Osteoblast (primary cell): Measurements from ENCODE around the gene HSPA1B. TPM values are rescaled to one million over a fixed set of nuclear protein-coding genes. Genes with fewer than 3 reads are reported as not detected.

Source experiments
- DNase-seq: peaks from one replicate; pipeline ENCODE4 v3.0.0; 2011; ENCODE audit warnings: low spot score, mixed read lengths; ENCODE audit not compliant: insufficient read length; ENCODE audit errors: missing footprints
- H2AFZ ChIP-seq: 2 replicates; pipeline ENCODE4 v1.6.0; 2011; ENCODE audit warnings: mild to moderate bottlenecking, low read length
- H3K27ac ChIP-seq: 2 replicates; pipeline ENCODE4 v1.5.1; 2011; ENCODE audit warnings: mild to moderate bottlenecking, low read depth, low read length, moderate library complexity
- H3K27me3 ChIP-seq: 2 replicates; pipeline ENCODE4 v1.6.0; 2012; ENCODE audit warnings: mild to moderate bottlenecking, control low read depth, inconsistent platforms, low read length, moderate library complexity; ENCODE audit not compliant: insufficient read depth
- H3K36me3 ChIP-seq: 2 replicates; pipeline ENCODE4 v1.5.1; 2011; ENCODE audit warnings: mild to moderate bottlenecking, low read length, control low read depth, moderate library complexity; ENCODE audit not compliant: insufficient read depth
- H3K4me1 ChIP-seq: 2 replicates; pipeline ENCODE4 v1.5.1; 2011; ENCODE audit warnings: mild to moderate bottlenecking, low read length, control low read depth, moderate library complexity; ENCODE audit not compliant: insufficient read depth
- H3K4me2 ChIP-seq: 2 replicates; pipeline ENCODE4 v1.6.0; 2011; ENCODE audit warnings: mild to moderate bottlenecking, low read length; ENCODE audit not compliant: insufficient read depth
- H3K4me3 ChIP-seq: fragments of 200-600 bp; sonication (generic); 3 replicates; pipeline ENCODE4 v1.5.1; 2012; ENCODE audit warnings: mild to moderate bottlenecking, low read length, inconsistent platforms; ENCODE audit not compliant: insufficient read depth
- H3K79me2 ChIP-seq: 2 replicates; pipeline ENCODE4 v1.6.0; 2012; ENCODE audit warnings: mild to moderate bottlenecking, low read length, control low read depth, inconsistent platforms; ENCODE audit not compliant: insufficient read depth
- H3K9me3 ChIP-seq: 2 replicates; pipeline ENCODE4 v1.5.1; 2011; ENCODE audit warnings: low read depth, low read length, control low read depth
- H4K20me1 ChIP-seq: 2 replicates; pipeline ENCODE4 v1.6.0; 2012; ENCODE audit warnings: mild to moderate bottlenecking, low read length, control low read depth; ENCODE audit not compliant: insufficient read depth
- CTCF ChIP-seq: IDR thresholded peaks from 2 replicates; pipeline ENCODE4 v1.5.1; 2011; ENCODE audit warnings: mild to moderate bottlenecking, low read depth, low read length, moderate library complexity; ENCODE audit errors: extremely low read depth
- total RNA-seq: library from RNA; depleted of rRNA; stranded (reverse); fragments of >200 nt; gene quantifications from 2 replicates; pipeline ENCODE4 v1.2.3, GENCODE V29; 2012

HSPA1B gene
- total RNA-seq, 1 donor, result 59.7 TPM

DNA sequence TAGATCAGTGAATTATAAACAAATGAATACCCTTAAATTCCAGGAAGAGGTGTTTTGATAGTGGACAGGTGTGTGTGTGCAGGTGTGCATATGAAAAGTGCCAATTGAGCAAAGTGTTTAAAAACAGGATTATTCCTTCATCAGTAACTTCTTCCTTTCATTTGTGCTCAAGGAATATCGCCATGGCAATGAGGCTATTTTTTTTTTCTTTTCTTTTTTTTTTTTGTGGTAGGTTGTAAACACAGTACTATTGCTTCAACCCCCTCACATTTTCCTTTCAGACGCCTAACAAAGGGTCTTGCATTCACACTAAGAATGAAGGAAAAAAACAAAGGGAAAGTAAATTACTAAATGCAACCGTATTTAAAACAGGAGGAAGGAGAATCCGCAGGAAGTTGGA, 2.0 kb upstream of the HSPA1B start:
- H2AFZ ChIP-seq, result no peak overlapping the region
- H3K9me3 ChIP-seq, result no peaks in the 10 kb centered on the region
- no peaks in the 10 kb centered on the region for H3K27me3 ChIP-seq
- no peak overlapping the region for H3K4me2 ChIP-seq
- peaks cover 12% of the 10 kb centered on the region for H3K79me2 ChIP-seq
- no peak overlapping the region for H3K27ac ChIP-seq
- peaks cover 7% of the 10 kb centered on the region for H4K20me1 ChIP-seq
- no peak for TF ChIP-seq CTCF
- DNase-seq, result no peak
- H3K36me3 ChIP-seq, result no peaks in the 10 kb centered on the region
- peaks cover 16% of the 10 kb centered on the region for H3K4me1 ChIP-seq
- H3K4me3 ChIP-seq, result no peak overlapping the region

- Histone ChIP-seq H3K4me3 (peak overlapping the region; percentile 77), H3K27me3 (no peaks in the 10 kb centered on the region), H2AFZ (peak overlapping the region; percentile 68), H4K20me1 (peaks cover 7% of the 10 kb centered on the region), H3K4me1 (peaks cover 22% of the 10 kb centered on the region), H3K27ac (peak overlapping the region; percentile 77), H3K9me3 (no peaks in the 10 kb centered on the region), H3K4me2 (peak overlapping the region; percentile 86), H3K36me3 (no peaks in the 10 kb centered on the region), H3K79me2 (peaks cover 24% of the 10 kb centered on the region)
- TF ChIP-seq CTCF, result no peak
- peak; percentile 91 for DNase-seq
These were observed 699 bp upstream of the HSPA1B start for GRCh38 chr6:31826793-31827285.

DNA sequence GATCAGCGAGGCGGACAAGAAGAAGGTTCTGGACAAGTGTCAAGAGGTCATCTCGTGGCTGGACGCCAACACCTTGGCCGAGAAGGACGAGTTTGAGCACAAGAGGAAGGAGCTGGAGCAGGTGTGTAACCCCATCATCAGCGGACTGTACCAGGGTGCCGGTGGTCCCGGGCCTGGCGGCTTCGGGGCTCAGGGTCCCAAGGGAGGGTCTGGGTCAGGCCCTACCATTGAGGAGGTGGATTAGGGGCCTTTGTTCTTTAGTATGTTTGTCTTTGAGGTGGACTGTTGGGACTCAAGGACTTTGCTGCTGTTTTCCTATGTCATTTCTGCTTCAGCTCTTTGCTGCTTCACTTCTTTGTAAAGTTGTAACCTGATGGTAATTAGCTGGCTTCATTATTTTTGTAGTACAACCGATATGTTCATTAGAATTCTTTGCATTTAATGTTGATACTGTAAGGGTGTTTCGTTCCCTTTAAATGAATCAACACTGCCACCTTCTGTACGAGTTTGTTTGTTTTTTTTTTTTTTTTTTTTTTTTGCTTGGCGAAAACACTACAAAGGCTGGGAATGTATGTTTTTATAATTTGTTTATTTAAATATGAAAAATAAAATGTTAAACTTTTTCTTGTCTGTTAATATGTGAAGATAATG, 2.2 kb downstream of the HSPA1B start:
- H3K4me3 ChIP-seq, result peak overlapping the region; percentile 80
- peaks cover 7% of the 10 kb centered on the region for H4K20me1 ChIP-seq
- H3K4me1 ChIP-seq, result peaks cover 17% of the 10 kb centered on the region
- H3K4me2 ChIP-seq, result peak overlapping the region; percentile 98
- H2AFZ ChIP-seq, result peak overlapping the region; percentile 47
- H3K36me3 ChIP-seq, result no peaks in the 10 kb centered on the region
- peaks cover 30% of the 10 kb centered on the region for H3K79me2 ChIP-seq
- peak; percentile 44 for TF ChIP-seq CTCF
- peak overlapping the region; percentile 48 for H3K27ac ChIP-seq
- no peaks in the 10 kb centered on the region for H3K9me3 ChIP-seq
- no peaks in the 10 kb centered on the region for H3K27me3 ChIP-seq
- peak; percentile 88 for DNase-seq

DNA sequence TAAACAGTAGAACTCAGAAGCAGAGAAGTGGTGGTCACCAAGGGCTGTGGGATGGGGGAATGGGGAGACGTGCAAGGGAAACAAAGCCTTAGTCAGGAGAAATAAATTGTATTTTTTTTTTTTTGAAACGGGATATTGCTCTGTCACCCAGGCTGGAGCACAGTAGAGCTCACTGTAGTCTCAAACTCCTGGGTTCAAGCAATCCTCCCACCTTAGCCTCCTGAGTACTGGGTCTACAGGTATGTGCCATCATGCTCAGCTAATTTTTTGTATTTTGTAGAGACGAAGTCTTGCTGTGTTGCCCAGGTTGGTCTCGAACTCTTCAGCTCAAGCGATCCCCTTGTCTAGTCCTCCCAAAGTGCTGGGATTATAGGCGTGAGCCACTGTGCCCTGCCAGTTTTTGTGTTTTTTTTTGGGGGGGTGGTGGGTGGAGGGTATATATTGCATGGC, 3.4 kb downstream of the HSPA1B start:
- H3K4me2 ChIP-seq, result peak overlapping the region; percentile 98
- H2AFZ ChIP-seq, result no peak overlapping the region
- TF ChIP-seq CTCF, result no peak
- peaks cover 42% of the 10 kb centered on the region for H3K79me2 ChIP-seq
- H4K20me1 ChIP-seq, result peaks cover 12% of the 10 kb centered on the region
- H3K27me3 ChIP-seq, result no peaks in the 10 kb centered on the region
- peaks cover 20% of the 10 kb centered on the region for H3K4me1 ChIP-seq
- peaks cover under 1% of the 10 kb centered on the region for H3K36me3 ChIP-seq
- peak overlapping the region; percentile 80 for H3K4me3 ChIP-seq
- no peaks in the 10 kb centered on the region for H3K9me3 ChIP-seq
- H3K27ac ChIP-seq, result peak overlapping the region; percentile 58
- DNase-seq, result no peak
